ENCODE measurements around the gene SLC9B2. TPM values are rescaled to one million over a fixed set of nuclear protein-coding genes. Genes with fewer than 3 reads are reported as not detected.

Gene SLC9B2
- total and polyA plus RNA-seq, 2 experiments from 2014 or later, result 4.4 to 13.0 TPM

DNA sequence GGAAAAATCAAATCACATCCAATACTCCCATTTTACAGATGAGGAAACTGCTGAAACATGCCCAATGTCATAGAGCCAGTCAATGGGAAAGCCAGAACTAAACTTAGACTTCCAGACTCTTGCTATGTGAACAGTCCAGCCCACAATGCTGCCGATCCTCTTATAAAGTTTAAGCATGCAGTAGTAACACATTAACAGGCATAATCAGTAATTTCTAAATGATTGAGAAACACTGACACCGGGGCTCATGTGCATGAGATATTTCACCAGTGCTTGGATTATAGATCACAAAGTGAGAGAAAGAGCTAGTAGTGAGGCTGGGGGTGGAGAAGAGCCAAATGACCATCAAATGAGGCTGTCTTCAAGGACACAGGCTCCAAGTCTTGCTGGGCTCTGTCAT is 20.6 kb upstream of the SLC9B2 start (continued):
- TF ChIP-seq, protein P1, sequence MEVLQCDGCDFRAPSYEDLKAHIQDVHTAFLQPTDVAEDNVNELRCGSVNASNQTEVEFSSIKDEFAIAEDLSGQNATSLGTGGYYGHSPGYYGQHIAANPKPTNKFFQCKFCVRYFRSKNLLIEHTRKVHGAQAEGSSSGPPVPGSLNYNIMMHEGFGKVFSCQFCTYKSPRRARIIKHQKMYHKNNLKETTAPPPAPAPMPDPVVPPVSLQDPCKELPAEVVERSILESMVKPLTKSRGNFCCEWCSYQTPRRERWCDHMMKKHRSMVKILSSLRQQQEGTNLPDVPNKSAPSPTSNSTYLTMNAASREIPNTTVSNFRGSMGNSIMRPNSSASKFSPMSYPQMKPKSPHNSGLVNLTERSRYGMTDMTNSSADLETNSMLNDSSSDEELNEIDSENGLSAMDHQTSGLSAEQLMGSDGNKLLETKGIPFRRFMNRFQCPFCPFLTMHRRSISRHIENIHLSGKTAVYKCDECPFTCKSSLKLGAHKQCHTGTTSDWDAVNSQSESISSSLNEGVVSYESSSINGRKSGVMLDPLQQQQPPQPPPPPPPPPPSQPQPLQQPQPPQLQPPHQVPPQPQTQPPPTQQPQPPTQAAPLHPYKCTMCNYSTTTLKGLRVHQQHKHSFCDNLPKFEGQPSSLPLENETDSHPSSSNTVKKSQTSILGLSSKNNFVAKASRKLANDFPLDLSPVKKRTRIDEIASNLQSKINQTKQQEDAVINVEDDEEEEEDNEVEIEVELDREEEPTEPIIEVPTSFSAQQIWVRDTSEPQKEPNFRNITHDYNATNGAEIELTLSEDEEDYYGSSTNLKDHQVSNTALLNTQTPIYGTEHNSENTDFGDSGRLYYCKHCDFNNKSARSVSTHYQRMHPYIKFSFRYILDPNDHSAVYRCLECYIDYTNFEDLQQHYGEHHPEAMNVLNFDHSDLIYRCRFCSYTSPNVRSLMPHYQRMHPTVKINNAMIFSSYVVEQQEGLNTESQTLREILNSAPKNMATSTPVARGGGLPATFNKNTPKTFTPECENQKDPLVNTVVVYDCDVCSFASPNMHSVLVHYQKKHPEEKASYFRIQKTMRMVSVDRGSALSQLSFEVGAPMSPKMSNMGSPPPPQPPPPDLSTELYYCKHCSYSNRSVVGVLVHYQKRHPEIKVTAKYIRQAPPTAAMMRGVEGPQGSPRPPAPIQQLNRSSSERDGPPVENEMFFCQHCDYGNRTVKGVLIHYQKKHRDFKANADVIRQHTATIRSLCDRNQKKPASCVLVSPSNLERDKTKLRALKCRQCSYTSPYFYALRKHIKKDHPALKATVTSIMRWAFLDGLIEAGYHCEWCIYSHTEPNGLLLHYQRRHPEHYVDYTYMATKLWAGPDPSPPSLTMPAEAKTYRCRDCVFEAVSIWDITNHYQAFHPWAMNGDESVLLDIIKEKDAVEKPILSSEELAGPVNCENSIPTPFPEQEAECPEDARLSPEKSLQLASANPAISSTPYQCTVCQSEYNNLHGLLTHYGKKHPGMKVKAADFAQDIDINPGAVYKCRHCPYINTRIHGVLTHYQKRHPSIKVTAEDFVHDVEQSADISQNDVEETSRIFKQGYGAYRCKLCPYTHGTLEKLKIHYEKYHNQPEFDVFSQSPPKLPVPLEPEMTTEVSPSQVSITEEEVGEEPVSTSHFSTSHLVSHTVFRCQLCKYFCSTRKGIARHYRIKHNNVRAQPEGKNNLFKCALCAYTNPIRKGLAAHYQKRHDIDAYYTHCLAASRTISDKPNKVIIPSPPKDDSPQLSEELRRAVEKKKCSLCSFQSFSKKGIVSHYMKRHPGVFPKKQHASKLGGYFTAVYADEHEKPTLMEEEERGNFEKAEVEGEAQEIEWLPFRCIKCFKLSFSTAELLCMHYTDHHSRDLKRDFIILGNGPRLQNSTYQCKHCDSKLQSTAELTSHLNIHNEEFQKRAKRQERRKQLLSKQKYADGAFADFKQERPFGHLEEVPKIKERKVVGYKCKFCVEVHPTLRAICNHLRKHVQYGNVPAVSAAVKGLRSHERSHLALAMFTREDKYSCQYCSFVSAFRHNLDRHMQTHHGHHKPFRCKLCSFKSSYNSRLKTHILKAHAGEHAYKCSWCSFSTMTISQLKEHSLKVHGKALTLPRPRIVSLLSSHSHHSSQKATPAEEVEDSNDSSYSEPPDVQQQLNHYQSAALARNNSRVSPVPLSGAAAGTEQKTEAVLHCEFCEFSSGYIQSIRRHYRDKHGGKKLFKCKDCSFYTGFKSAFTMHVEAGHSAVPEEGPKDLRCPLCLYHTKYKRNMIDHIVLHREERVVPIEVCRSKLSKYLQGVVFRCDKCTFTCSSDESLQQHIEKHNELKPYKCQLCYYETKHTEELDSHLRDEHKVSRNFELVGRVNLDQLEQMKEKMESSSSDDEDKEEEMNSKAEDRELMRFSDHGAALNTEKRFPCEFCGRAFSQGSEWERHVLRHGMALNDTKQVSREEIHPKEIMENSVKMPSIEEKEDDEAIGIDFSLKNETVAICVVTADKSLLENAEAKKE (CRISPR knock-in tag; IDR thresholded peaks at IDR 0.05), result no peak
- no peak for TF ChIP-seq EZH2 (IDR thresholded peaks at IDR 0.05; ENCODE audit: low read depth, unreplicated experiment)

GRCh38 chr4:103095080-103095479 is 18.5 kb upstream of the SLC9B2 start:
- Histone ChIP-seq H3F3A (replicated peaks; ENCODE audit: low read depth) (no peaks in the 10 kb centered on the region), H4K20me1 (replicated peaks; ENCODE audit: insufficient read depth) (no peaks in the 10 kb centered on the region), H3K4me2 (no peak overlapping the region), H2AFZ (no peak overlapping the region), H3K9me2 (ENCODE audit: insufficient read depth) (no peaks in the 10 kb centered on the region), H3K27me3 (ENCODE audit: insufficient read depth) (no peaks in the 10 kb centered on the region), H3K36me3 (ENCODE audit: insufficient read depth) (peaks cover 6% of the 10 kb centered on the region), H3K4me1 (ENCODE audit: insufficient read depth) (no peaks in the 10 kb centered on the region), H3K4me3 (no peak overlapping the region), H3K27ac (ENCODE audit: low read depth) (no peak overlapping the region), H3K79me2 (replicated peaks; ENCODE audit: insufficient read depth) (no peaks in the 10 kb centered on the region)
- H3K4me1 Mint-ChIP-seq, result peaks cover 13% of the 10 kb centered on the region
- no peak for ATAC-seq
- no peak for DNase-seq (ENCODE audit: low spot score)
- H3K4me3 Mint-ChIP-seq, result no peak overlapping the region
- TF ChIP-seq, protein P1 (CRISPR knock-in tag; IDR thresholded peaks at IDR 0.05), result no peak
- no peak for TF ChIP-seq ZNF114 (CRISPR knock-in tag; IDR thresholded peaks at IDR 0.05)
- TF ChIP-seq, protein P2, sequence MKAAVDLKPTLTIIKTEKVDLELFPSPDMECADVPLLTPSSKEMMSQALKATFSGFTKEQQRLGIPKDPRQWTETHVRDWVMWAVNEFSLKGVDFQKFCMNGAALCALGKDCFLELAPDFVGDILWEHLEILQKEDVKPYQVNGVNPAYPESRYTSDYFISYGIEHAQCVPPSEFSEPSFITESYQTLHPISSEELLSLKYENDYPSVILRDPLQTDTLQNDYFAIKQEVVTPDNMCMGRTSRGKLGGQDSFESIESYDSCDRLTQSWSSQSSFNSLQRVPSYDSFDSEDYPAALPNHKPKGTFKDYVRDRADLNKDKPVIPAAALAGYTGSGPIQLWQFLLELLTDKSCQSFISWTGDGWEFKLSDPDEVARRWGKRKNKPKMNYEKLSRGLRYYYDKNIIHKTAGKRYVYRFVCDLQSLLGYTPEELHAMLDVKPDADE (IDR thresholded peaks at IDR 0.05), result no peak
- H3K9me3 Mint-ChIP-seq, result no peaks in the 10 kb centered on the region
- peaks cover 2% of the 10 kb centered on the region for H3K27me3 Mint-ChIP-seq (ENCODE audit: insufficient read depth, low read depth, poor library complexity)
- H3K36me3 Mint-ChIP-seq (ENCODE audit: low read depth), result peaks cover 13% of the 10 kb centered on the region; the same call in 2 of the 3 replicates
- H3K27ac Mint-ChIP-seq, result no peak overlapping the region
